HG02870 (cell line): ENCODE results near the gene EFCAB13.
"Not testable (repeated sequence)": the region's sequence is repeated elsewhere in the genome, so short reads cannot be mapped to it uniquely, and the experiment has no call there.

Experiments
- ATAC-seq: cut with Tn5 transposase; IDR thresholded peaks from one replicate; pipeline ENCODE4 v1.9.1; 2021; ENCODE audit warnings: mild to moderate bottlenecking, moderate library complexity; ENCODE audit not compliant: unreplicated experiment

EFCAB13 gene

GRCh38 chr17:47423406-47424295, 99.9 kb downstream of the EFCAB13 start:
- ATAC-seq, result no peak

DNA sequence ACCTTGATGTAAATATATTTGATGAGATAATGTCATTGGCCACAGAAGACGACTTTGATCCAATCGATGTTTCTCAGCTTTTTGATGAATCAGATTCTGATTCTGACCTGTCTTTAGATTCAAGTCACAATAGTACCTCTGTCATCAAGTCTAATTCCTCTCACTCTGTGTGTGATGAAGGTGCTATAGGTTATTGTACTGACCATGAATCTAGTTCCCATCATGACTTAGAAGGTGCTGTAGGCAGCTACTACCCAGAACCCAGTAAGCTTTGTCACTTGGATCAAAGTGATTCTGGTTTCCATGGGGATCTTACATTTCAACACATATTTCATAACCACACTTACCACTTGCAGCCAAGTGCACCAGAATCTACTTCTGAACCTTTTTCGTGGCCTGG, 101.5 kb downstream of the EFCAB13 start:
- ATAC-seq, result not testable (repeated sequence)

DNA sequence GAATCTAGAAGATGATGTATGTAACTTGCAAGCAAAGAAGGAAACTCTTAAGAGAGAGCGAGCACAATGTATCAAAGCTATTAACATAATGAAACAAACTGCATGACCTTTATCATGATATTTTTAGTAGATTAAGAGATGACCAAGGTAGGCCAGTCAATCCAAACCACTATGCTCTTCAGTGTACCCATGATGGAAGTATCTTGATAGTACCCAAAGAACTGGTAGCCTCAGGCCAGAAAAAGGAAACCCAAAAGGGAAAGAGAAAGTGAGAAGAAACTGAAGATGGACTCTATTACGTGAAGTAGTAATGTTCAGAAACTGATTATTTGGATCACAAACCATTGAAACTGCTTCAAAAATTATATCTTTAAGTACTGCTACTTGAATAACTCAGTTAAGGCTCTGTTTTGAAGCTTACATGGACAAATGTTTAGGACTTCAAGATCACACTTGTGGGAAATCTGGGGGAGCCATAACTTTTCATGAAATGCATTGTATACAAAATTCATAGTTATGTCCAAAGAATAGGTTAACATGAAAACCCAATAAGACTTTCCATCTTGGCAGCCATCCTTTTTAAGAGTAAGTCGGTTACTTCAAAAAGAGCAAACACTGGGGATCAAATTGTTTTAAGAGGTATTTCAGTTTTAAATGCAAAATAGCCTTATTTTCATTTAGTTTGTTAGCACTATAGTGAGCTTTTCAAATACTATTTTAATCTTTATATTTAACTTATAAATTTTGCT, 102.3 kb downstream of the EFCAB13 start:
- not testable (repeated sequence) for ATAC-seq

GRCh38 chr17:47427985-47428384, 104.2 kb downstream of the EFCAB13 start:
- no peak for ATAC-seq

DNA sequence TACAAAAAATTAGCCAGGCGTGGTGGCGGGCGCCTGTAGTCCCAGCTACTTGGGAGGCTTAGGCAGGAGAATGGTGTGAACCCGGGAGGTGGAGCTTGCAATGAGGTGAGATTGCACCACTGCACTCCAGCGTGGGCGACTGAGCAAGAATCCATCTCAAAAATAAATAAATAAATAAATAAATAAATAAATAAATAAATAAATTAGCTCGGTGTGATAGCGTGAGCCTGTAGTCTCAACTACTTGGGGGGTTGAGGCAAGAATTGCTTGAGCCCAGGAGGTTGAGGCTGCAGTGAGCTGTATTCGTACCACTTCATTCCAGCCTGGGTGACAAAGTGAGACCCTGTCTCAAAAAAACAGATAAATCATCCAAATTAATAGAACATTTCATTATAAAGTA, 108.5 kb downstream of the EFCAB13 start:
- not testable (repeated sequence) for ATAC-seq

- ATAC-seq, result no peak
Observed at GRCh38 chr17:47465165-47465564, 141.4 kb downstream of the EFCAB13 start.

GRCh38 chr17:47466976-47467375, 143.2 kb downstream of the EFCAB13 start:
- ATAC-seq, result not testable (repeated sequence)

DNA sequence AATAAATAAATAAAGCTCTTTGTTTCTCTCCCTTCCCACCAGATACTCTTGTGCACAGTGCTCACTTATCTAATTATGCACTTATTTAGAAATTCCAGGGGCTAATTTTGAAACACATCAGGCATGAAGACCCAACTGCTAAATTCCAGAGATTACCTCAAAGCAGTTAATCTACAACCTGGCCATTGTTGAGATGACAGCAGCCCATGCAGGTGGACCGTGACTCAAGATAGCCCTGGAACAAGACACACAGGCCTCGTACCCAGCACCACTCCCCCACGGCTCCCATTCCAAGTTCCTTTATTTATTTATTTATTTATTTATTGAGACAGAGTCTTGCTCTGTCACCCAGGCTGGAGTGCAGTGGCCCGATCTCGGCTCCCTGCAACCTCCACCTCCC, 147.1 kb downstream of the EFCAB13 start:
- no peak for ATAC-seq

- ATAC-seq, result not testable (repeated sequence)
Observed at GRCh38 chr17:47472073-47472472, 148.3 kb downstream of the EFCAB13 start.
